Measurements from ENCODE around the gene WSCD2.

WSCD2 gene

DNA sequence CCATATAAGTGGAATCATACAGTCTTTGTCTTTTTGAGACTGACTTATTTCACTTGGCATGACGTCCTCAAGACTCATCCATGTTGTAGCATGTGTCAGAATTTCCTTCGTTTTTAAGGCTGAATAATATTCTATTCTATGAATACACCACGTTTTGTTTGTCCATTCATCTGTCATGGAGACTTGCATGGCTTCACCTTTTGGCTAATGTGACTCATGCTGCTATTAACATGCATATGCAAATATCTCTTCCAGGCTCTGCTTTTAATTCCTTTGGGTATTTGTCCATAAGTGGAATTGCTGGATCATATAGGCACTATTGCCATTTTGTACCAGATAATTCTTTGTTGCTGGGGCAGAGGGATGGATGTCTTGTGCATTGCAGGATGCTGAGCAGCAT is 19.6 kb upstream of the WSCD2 start:
- DNase-seq = no peak

DNA sequence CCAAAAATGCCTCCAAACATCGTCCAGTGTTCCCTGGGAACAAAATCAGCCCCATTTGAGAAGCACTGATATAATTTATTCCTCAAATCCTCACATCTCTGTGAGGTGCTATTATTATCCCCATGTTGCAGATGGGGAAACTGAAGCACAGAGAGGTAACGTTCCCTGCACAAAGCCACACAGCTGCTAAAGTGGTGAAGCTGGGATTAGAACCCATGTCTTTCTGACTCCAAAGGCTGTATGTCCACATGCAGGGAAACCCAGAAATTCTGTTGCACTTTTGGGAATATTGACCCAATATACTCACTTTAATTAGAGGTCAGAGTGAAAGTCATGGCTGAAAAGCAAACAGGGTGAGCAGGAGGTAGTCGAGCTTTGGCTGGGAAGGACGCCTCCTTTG is 19.1 kb upstream of the WSCD2 start:
- no peak for DNase-seq

DNA sequence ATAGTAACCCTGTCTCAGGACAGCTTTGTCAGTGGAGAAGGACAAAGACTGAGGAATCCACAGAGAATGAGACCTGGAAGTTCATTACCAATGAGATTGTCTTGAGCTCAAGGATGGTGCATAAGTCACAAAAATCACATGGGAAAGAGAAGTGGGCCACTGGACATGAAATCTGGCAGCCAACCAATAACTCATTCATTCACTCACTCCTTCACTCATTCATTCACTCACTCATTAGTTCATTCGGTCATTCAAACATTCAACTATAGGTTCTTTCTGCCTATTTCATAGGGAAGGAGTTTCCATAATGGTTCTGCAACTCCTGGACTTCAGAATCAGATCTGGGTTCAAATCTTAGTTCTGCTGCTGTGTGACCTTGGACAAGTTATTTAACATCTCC is 18.2 kb upstream of the WSCD2 start:
- no peak for DNase-seq

DNA sequence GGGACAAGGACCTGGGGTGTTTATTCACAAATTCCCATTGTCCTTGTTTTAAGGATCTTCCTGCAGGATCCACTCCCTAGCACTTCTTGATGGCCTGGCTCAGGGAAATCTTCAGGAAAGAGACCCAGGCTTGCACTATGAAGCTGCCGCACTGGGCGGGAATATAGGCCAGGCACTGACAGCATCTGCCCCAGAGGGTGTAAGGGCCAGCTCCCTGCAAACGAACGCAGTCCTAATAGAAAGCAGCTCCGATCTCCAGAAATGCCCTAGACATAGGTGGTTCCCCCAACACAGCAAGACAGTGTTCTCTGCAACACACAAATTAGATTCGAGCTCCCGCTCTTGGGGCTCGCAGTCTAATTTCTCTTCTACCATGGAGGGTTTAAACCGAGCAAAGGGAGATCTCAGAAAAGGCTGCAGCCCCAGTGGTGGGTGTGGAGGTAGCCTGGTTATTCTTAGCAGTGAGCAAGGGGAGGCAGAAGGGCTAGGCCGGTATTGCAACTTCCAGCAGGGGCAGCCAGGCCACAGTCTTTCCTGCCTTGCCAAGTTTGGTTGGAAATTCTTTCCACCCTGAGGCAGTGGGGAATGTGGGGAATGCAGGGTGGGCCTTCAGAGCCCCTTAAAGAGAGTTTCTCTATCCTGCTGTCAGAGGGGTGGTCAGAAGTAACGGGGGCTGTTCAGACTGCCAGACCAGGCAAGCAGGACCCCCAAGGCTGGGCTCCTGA is 16.1 kb upstream of the WSCD2 start:
- no peak for DNase-seq

DNA sequence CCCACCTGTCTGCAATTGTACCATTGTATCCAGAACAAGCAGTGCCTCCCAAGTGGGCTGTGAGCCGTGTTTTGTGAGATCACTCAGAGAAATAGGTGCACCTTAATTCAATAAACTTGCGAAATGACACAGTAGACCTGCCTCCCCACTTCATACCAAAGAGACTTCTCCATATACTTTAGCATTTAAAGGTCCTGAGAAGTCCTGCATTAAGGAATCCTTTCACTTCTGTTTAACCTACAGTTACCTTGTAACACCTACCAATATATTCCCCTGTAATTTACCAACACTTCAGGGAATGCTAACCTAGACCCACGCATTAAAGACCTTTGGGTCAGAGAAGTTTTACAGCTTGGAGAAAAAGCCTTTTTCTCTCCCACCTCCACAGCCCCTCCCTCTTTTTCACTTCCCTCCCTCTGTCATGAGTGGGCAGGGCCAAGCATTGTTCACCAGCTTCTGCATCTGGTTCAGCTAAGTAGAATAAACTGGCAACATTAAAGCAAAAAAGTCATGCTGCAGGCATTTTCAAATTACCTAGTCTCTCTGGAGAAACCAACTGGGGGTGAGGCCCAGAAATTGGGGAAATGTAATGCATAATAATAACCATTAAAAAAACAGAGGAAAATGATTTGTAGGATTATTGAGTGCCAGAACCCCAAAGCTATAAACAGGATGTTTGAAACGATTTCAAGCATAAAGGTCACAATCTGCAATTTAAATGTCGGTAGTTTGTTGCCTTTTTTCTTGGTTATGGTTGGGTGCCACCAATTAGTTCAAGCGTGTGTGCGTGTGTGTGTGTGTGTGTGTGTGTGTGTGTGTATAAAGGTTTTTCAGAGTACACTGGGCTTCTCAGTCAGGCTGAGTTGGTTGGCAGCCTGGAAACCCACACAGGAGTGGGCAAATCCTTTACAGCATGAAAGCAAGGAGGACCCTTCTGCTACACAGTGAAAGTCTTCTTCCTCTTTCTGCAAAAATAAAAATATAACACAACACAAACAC is 13.7 kb upstream of the WSCD2 start:
- DNase-seq = no peak

DNA sequence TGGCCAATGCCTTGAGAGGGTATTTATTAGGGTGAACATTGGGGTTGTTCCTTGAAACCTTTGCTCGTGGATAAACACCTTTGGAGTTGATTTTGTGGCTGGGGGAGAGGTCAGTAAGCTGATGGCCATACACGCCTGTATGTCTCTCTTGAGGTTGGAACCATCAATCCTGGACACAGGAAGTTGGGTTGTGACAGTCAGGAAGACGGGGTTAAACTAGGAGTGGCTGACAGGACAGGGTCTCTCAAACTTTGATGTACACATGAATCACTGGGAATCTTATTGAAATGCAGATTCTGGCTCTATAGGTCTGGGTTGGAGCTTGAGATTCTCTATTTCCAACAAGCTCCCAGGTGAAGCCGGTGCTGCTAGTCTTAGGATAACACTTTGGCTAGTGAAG is 12.8 kb upstream of the WSCD2 start:
- no peak for DNase-seq

DNA sequence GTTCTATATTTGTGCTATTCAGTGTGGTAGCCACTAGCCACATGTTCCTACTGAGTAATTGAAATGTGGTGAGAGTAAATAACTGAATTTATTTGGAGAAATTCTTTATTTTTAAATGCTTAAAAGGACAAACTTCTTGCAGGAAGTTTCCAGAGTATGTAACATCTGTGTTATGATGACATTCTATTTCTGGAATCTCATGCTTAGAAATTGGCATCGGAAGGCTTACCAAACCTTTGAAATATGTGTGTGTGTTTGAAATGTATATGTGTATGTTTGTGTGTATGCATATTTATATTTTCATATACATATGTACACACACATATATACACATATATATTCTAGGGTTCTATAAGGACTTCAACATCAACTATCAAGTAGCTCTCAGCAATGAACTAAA is 12.4 kb upstream of the WSCD2 start:
- DNase-seq = no peak

DNA sequence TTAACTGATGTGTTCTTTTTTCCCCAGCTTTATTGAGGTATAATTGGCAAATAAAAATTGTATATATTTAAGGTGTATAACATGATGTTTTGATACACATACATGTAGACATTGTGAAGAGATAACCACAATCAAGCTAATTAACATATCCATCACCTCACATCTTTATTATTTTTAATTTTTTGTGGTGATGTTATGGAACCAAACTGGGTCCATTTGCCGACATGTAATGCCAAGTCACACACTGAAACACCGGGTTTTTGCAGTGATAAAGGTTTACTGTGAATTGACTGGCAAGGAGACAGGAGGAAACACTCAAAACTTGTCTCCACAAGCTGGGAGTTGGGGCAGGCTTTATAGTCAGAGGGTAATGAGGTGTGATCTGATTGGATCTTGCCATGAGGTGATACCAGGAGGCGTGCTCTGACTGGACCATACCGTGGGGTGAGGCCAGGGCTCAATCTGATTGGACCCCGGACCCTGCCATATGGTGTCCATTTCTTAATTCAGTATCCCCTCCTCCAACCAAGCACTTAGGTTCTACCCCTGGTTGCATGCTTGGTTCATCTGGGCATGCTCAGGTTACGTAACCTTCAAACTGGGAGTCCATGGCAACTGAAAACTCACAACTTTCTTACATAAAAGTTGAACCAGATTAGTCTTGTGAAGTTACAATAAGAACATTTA is 11.8 kb upstream of the WSCD2 start:
- no peak for DNase-seq

DNA sequence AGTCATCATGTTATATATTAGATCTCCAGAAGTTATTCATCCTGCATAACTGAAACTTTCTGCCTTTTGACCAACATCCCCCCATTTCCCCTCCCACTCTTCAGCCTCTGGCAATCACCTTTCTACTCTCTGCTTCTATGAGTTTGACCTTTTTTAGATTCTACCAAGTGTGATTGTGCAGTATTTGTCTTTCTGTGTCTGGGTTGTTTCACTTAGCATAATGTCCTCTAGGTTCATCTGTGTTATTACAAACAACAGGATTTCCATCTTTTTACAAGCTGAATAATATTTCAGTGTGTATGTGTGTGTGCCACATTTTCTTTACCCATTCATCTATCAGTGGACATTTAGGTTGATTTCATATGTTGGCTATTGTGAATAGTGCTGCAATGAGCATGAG is 11.2 kb upstream of the WSCD2 start:
- DNase-seq = no peak

DNA sequence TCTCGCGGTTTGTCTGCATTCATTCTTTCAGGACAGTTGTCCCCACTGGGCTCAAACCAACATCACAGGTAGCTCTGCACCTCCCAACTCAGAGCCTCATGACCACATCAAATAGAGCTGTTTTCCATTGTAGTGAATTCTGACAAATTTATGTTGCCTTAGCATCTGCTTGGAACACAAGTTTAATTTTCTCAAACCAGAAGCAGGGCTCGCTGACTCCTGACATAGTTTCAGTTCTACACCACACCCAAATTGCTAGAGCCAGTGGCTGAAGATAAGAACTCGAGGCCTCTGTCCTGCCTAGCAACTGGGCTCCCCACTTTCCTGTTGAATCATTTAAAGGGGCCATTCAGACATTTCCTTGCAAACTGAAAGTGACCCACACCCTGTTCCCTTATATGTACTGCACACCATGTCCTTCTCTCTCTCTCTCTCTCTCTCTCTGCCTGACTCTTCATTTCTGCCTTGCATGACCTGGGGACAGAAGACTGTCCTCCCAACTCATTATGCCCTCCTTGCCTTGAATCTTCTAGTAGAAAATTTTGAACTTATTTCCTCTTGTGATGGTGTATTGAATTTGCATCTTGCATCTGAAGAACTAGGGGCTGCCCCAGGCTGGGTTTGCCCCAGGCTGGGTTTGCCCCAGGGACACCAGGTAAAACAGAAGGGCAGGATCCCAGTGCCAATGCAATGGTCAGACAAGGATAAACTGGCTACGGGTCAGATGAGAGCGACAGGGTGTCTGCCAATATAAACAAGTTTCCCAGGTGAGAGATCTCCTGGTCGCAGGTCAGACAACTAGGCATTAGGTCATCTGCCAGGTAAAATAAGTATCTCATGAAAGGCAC is 9.7 kb upstream of the WSCD2 start:
- peak; percentile 2 for DNase-seq

DNA sequence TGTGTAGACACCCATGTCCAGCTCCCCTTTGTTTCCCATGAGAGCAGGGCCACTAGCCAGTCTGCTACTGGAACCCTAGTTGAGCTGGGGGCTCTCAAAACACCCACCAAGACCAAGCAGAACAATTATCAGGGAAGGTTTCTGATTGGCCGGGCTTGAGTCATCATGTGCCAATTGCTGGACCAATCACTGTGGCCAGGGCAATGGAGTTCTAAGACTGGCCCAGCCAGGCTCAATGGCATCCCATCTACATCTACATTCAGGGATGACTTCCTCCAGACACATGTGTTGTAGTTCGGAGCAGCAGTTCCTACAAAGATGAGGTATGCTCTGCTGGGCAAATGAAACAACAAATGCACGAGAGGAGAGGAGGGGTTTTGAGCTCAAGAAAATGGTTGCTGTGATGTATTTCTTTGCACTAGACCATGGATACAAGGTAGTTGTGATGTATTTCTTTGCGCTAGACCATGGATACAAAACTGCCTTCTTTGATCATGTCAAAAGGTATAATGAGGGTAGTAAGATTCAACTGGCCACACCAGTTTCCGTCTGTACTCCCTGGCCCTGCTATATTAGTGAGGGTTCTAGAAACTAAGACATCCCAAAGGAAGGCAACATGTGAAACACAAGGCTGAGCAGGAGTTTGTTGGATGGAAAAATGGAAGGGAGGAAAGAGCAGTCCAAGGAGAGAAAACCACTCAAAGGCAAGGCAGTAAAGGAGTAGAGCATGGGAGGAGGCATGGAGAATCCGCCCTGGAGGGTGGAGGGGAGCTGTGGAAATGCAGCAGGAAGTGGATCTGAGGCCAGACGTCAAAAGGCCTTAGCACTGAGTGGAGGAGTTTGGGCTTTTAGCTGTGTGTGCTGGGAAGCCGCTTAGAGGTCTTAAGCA is 8.9 kb upstream of the WSCD2 start:
- DNase-seq = no peak

DNA sequence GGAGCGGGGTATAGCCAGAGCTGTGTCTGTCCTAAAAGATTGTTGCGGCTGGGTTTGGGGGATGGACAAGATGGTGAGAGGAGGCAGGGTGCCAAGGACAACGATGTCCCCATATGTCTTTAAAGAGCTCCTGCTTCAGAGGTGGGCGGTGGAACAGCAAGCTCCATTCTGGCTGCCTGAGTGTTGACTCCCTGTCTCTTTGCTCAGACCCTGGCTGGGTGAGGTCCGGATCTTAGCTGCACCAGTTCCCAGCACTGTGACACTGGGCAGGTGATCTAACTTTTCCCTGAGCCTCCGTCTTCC is 8.3 kb upstream of the WSCD2 start:
- no peak for DNase-seq

DNA sequence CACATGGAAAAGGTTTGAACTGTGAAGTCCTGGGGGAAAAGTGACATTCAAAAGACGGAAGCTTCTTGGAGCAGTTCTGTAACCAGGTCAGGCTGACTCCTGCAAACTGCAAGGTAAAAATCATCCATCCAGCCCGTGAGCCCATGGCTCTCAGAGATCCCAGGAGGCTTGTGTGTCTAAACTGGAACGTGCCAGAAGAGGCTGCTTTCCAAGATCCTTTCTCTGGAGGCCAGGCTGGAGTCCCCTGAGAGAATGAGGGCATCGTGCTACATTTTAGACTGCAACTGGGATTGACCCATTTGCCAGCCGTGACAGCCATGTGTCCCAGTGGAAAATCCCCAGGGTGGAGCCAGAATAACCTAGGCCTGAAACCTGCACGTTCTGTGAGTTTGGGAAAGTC is 7.8 kb upstream of the WSCD2 start:
- no peak for DNase-seq

DNA sequence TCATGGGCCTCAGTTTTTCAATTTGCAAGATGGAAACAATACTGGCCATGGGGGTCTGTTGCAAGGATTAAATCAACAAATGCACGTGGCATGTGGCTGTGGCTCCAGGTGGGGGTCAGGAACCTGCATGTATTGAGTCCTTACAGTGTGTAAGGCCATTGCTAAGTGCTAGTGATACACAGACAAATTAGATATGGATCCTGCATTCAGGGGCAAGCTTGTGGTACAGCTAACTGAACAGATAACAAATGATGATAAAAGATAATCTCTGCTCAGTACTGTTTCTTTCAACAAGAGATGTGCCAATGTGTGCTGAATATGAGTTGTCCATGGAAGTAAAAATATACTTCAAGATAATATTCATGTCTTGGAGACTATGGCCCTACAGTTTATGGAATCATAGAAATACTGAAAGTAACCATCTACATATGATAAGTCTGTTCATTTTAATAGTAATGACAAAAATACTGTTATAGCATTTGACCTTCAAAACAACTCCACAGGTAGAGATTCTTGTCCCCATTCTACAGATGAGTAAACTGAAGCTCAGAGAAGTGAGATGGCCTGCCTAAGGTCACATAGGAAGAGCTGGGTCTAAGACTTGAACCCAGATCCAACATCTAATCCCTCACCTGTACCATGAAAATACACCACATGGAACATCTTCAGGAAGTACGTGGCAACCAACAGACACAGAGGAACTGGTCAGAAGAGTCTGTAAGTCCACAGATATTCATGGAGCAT is 7.2 kb upstream of the WSCD2 start:
- DNase-seq = no peak

DNA sequence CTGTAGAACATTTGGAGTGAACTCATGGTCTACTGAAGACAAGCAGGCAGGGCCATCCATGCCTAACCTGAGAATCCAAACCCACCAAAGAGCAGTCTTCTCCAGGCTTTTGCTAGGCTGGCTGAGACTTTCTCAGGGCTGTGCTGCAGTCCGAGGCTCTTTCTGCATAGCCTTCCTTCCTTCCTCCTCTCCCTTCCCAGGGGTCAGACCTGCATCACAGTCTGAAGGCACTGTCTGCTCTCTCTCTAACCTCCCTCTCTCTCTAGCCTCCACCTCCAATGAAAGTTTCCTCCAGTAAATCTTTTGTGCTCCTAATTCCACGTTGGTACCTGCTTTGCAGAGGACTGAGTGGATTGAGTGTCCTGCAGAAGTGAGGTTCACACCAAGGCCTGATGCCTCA is 6.4 kb upstream of the WSCD2 start:
- DNase-seq = no peak

DNA sequence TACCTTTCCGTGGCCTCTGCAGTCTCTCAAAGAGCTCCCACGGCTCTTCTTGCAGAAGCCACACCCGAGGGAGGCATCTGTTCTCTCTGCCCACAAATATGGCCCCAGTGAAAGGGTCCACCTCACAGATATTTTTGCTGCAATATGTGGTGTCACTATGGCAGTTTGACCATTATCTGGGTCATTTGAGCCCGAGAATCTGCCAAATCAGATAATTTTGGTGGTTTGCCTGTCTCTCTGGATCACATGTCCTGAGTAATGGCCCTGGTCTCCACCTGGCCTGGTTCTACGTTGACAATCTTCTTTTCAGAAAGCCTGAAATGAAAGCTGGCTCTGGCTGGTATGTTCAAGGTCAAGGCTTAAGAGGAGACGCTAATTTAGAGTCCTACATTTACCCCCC is 5.7 kb upstream of the WSCD2 start:
- DNase-seq = no peak

DNA sequence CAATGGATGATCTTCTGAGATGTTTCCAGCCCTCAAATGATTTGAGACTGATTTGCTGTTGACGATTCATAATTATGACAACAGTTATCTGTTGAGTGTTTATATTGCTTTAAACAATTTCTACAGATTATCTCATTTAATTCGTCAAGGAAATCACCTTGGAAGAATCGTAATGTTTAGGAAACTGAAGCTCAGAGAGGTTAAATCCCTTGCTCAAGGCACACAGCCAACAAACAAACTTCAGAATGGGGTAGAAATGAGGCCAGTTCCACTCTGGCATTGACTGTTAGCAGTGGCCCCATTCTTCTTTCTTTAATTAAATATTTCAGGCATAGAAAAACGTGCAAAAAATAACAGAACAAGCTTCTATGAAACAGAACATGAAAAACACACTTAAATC is 4.0 kb upstream of the WSCD2 start:
- no peak for DNase-seq

DNA sequence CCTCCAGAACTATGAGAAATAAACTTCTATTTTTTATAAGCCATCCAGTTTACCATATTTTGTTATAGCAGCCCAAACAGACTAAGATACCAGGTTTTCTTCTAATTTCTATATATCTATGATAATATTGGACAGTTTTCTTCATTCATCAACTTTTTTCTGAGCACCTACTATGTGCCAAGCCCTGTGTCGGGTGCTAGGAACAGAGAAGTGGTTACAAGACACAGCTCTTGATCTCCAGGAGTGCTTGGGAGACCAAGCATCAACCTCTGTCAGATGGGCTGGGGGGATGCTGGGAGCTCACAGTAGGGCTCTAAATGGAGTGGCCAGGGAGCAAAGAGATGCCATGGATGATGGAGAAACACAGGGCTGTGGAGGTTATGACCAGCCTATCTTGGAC is 2.9 kb upstream of the WSCD2 start:
- DNase-seq = no peak

DNA sequence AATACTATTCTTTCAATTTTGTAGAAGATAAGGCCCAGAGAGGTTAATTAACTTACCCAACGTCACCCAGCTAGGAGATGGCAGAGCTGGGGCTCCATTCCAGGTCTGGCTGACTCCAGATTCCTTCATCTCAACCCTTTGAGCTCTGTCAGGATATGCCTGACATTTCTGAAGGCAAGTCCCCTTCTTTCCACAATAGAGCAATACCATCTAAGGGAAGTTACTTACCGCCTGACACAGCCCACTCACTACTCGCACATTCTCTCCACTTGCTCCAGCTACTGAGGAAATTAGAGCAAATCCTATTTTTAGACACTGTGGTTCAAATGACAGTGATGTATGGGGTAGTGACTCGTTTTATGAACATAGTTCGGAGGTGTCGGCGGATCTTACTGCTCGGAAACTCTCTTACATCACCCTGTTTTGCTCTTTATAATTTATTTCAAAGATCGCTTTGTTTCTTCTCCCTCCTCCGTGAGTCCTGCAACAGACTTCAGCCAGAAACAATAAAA is 2.0 kb upstream of the WSCD2 start:
- no peak for DNase-seq

DNA sequence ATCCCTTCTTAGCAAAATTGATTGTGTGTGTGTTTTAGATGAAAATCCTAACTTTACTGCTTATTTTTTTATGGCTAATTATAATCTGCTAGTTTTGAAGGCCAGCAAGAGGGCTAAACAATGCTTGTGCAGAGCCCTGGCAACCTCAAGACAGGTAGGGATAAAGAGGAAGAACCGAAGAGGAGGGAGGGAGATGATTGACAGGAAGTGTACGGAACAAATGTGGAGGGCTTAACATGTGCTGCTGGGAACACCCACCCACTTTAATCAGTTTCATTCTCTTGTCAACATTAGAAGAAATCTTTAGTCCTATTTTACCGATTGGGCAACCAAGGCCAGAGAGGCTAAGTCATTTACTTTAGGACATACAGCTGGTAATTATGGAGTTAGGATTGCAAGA is 1.4 kb upstream of the WSCD2 start:
- DNase-seq = no peak
